Ishikawa (cell line): ENCODE results near the gene MMRN1.

ENCODE experiments used
- CEBPB ChIP-seq: IDR thresholded peaks from 2 replicates; pipeline ENCODE4 v1.6.1; 2012
- CREB1 ChIP-seq: IDR thresholded peaks from 2 replicates; pipeline ENCODE4 v1.6.1; 2012; ENCODE audit warnings: low read depth
- EGR1 ChIP-seq: IDR thresholded peaks from 2 replicates; pipeline ENCODE4 v1.6.1; 2012
- EP300 ChIP-seq: IDR thresholded peaks from 2 replicates; pipeline ENCODE4 v1.6.1; 2012; ENCODE audit warnings: borderline replicate concordance
- FOXM1 ChIP-seq: IDR thresholded peaks from 2 replicates; pipeline ENCODE4 v1.6.1; 2012; ENCODE audit warnings: low read depth, borderline replicate concordance
- NFIC ChIP-seq: IDR thresholded peaks from 2 replicates; pipeline ENCODE4 v1.6.1; 2012
- RAD21 ChIP-seq: IDR thresholded peaks from 2 replicates; pipeline ENCODE4 v1.6.1; 2012; ENCODE audit warnings: low read depth
- TAF1 ChIP-seq: IDR thresholded peaks from 2 replicates; pipeline ENCODE4 v1.6.1; 2012; ENCODE audit warnings: low read depth, mild to moderate bottlenecking
- TCF12 ChIP-seq: IDR thresholded peaks from 2 replicates; pipeline ENCODE4 v1.6.1; 2012; ENCODE audit warnings: low read depth
- TEAD4 ChIP-seq: IDR thresholded peaks from 2 replicates; pipeline ENCODE4 v1.6.1; 2012
- YY1 ChIP-seq: IDR thresholded peaks from 2 replicates; pipeline ENCODE4 v1.6.1; 2012; ENCODE audit warnings: low read depth
- ZBTB7A ChIP-seq: IDR thresholded peaks from 2 replicates; pipeline ENCODE4 v1.6.1; 2012; ENCODE audit warnings: low read depth
- TF ChIP-seq, protein P1 (sequence below): IDR thresholded peaks from 2 replicates; pipeline ENCODE4 v1.6.1; 2012
- TF ChIP-seq, protein P2 (sequence below): IDR thresholded peaks from 2 replicates; pipeline ENCODE4 v1.6.1; 2012; ENCODE audit warnings: low read depth, mild to moderate bottlenecking
- TF ChIP-seq, protein P3 (sequence below): IDR thresholded peaks from 2 replicates; pipeline ENCODE4 v1.6.1; 2012

Gene MMRN1

DNA sequence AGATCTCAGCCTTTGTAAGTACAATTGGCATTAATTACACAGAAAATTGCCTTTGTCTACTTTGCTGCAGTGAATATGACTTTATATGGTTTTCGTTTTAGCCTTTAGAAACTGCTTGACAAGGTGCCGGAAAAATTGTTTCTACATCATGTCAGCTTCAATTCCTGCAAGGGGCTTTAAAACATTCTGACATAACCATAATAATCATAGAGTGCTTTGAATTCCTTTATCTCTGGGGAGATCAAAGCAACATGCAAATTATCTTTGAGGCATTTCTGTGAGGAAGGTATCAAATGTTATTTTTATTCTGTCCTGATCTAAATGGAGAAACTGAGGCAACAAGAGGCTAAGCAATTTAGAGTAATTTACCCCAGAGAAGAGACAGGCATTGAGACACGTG, 57.8 kb downstream of the MMRN1 start:
- no peak for TF ChIP-seq FOXM1
- TF ChIP-seq, protein P1, sequence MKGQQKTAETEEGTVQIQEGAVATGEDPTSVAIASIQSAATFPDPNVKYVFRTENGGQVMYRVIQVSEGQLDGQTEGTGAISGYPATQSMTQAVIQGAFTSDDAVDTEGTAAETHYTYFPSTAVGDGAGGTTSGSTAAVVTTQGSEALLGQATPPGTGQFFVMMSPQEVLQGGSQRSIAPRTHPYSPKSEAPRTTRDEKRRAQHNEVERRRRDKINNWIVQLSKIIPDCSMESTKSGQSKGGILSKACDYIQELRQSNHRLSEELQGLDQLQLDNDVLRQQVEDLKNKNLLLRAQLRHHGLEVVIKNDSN, result no peak
- TF ChIP-seq, protein P2, sequence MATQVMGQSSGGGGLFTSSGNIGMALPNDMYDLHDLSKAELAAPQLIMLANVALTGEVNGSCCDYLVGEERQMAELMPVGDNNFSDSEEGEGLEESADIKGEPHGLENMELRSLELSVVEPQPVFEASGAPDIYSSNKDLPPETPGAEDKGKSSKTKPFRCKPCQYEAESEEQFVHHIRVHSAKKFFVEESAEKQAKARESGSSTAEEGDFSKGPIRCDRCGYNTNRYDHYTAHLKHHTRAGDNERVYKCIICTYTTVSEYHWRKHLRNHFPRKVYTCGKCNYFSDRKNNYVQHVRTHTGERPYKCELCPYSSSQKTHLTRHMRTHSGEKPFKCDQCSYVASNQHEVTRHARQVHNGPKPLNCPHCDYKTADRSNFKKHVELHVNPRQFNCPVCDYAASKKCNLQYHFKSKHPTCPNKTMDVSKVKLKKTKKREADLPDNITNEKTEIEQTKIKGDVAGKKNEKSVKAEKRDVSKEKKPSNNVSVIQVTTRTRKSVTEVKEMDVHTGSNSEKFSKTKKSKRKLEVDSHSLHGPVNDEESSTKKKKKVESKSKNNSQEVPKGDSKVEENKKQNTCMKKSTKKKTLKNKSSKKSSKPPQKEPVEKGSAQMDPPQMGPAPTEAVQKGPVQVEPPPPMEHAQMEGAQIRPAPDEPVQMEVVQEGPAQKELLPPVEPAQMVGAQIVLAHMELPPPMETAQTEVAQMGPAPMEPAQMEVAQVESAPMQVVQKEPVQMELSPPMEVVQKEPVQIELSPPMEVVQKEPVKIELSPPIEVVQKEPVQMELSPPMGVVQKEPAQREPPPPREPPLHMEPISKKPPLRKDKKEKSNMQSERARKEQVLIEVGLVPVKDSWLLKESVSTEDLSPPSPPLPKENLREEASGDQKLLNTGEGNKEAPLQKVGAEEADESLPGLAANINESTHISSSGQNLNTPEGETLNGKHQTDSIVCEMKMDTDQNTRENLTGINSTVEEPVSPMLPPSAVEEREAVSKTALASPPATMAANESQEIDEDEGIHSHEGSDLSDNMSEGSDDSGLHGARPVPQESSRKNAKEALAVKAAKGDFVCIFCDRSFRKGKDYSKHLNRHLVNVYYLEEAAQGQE, result no peak
- TF ChIP-seq CREB1, result no peak
- TF ChIP-seq CEBPB, result no peak
- no peak for TF ChIP-seq TCF12

DNA sequence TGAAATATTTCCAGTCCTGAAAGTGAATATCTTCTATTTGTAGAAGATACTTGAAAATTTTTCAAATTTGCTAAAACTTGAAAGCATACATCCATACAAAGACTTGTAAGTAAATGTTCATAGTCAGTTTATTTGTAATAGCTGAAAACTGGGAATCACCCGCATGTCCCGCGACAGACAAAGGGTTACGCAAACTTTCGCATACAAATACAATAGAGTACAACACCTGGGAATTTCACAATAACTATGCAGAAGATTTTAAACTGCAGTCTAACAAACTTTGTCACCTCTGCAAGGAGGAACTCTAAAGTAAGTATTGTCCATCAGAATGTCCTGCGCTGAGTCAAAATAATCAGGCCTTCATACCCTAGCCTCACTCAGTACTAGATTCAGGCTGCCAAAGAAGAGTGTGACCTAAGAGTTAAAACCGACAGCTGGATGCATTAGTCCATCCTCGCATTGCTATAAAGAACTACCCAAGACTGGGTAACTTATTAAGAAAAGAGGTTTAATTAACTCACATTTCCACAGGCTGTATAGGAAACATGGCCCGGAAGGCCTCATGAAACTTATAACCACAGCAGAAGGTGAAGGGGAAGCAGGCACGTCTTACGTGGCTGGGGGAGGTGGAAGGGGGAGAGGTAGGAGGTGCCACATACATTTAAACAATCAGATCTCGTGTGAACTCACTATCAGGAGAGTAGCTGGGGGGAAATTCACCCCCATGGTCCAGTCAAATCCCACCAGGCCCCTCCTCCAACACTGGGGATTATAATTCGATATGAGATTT, 60.4 kb downstream of the MMRN1 start:
- TF ChIP-seq NFIC (no peak), YY1 (no peak), TCF12 (no peak)
- TF ChIP-seq, protein P3, sequence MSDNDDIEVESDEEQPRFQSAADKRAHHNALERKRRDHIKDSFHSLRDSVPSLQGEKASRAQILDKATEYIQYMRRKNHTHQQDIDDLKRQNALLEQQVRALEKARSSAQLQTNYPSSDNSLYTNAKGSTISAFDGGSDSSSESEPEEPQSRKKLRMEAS, result no peak

DNA sequence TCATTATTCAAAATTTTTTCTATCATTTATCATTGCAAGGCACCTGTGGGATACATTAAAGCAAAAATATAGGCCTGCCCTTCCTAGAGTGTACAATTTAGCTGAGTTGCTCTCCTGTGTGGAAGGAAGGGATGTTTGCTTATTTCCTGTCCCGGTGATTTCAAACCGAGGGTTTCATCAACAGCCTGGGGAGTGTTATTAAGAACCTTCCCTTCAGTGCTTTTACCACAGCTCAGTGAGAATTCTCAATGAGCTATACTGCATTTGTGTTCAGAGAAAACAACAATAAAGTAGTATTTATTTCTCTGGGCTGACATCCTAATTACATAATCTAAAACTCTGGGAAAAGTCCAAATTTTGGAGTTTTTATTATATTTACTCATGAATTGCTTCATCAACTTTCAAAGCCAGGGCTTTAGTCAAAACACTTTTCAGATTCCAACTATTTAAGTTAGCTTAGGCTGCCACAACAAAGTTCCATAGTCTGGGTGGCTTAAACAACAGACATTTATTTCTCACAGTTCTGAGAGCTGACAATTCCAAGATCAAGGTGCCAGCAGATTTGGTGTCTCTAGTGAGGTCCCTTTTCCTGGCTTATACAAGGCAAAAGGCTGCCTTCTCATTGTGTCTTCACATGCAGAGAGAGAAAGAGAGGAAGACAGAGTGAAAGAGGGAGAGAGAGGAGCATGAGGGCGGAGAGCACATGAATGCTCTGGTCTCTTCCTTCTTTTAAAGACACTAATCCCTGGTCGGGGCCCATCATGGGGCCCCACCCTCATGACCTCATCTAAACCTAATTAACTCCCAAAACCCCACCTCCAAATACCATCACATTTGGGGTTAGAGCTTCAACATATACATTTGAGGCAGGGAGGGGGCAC, 62.6 kb downstream of the MMRN1 start:
- TF ChIP-seq, protein P2, result no peak
- TF ChIP-seq, protein P1, result no peak
- TF ChIP-seq ZBTB7A, result no peak

DNA sequence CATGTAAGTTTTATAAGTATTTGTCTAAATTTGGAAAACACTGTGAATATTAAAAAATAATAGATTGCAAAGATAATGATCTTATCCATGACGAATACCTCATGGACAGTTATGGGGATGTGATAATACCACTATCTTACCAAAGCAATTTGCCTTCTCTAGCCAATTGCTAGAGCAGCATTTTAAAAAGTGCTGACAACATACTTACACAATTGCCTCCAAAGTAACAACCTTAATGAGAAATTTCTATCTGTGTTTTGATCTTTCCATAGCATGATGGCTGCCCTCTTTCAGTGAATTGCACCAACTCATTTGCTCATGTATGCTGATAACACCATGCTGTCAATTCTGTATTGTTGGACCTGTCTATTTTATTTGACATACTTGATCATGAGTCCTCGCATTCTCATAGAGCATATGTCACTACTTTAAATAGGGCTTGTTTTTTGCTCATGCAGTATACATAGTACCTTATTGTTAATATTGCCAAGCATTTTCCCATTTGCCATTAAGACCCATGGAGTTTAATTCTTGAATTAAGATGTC, 87.2 kb downstream of the MMRN1 start:
- TF ChIP-seq FOXM1 (no peak), NFIC (no peak), EGR1 (no peak), RAD21 (no peak), CREB1 (no peak), CEBPB (no peak), YY1 (no peak), EP300 (no peak), TAF1 (no peak), ZBTB7A (no peak), TEAD4 (no peak)
- TF ChIP-seq, protein P1, result no peak
- TF ChIP-seq, protein P3, result no peak

DNA sequence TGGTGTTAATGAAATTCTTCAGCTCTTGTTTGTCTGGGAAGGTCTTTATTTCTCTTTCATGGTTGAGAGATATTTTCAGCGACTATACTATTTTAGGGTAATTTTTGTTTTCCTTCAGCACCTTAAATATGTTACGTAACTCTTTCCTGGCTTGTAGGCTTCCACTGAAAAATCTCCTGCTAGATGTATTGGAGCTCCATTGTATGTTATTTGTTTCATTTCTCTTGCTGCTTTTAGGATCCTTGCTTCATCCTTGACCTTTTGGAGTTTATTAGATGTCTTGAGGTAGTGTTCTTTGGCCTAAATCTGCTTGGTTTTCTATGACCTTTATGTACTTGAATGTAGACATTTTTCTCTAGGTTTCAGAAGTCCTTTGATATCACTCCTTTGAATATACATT, 93.6 kb downstream of the MMRN1 start:
- no peak for TF ChIP-seq TCF12
- no peak for TF ChIP-seq FOXM1
- no peak for TF ChIP-seq ZBTB7A
- no peak for TF ChIP-seq TAF1
- TF ChIP-seq NFIC, result no peak
- no peak for TF ChIP-seq TEAD4
- TF ChIP-seq, protein P2, result no peak
- TF ChIP-seq EGR1, result no peak
- TF ChIP-seq, protein P3, result no peak
- TF ChIP-seq EP300, result no peak
- TF ChIP-seq YY1, result no peak
- no peak for TF ChIP-seq CEBPB
